GM18517 (cell line): Measurements from ENCODE around the gene METAP1D.

Source experiments
- ATAC-seq: cut with Tn5 transposase; IDR thresholded peaks from one replicate; pipeline ENCODE4 v1.9.1; 2021; ENCODE audit warnings: mild to moderate bottlenecking, moderate library complexity; ENCODE audit not compliant: unreplicated experiment

METAP1D gene

GRCh38 chr2:172128484-172128883, 128.7 kb downstream of the METAP1D start:
- ATAC-seq = no peak

DNA sequence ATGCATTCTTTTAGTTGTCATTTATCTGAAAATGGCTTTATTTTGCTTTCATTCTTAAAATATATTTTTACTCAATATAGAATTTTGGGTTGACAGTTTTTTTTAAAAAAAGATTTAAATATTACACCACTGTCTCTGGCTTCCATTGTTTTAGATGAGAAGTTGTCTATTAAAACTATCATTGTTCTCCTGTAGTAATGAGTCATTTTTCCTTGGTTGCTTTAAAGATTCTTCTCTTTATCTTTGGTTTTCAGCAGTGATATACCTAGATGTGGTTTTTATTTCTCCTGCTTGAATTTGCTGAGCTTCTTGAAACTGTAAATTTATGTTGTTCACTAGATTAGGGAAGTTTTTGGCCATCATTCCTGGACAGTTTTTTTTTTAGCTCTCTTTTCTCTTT, 129.7 kb downstream of the METAP1D start:
- ATAC-seq = no peak
